GM18508 (cell line): ENCODE data around the gene FRG2B.
"Not testable (repeated sequence)": the region's sequence is repeated elsewhere in the genome, so short reads cannot be mapped to it uniquely, and the experiment has no call there.

Experiments
- ATAC-seq: cut with Tn5 transposase; IDR thresholded peaks from one replicate; pipeline ENCODE4 v1.9.1; 2021; ENCODE audit warnings: moderate number of reproducible peaks; ENCODE audit not compliant: insufficient read depth, unreplicated experiment

FRG2B gene

GRCh38 chr10:133626695-133627094, at the start of gene FRG2B:
Gene FRG2B, minus strand, starts transcription at chr10:133626795. Its CDS starts 53 bp downstream, at chr10:133626742.
- not testable (repeated sequence) for ATAC-seq

GRCh38 chr10:133667446-133667845, 40.9 kb upstream of the FRG2B start:
- ATAC-seq: not testable (repeated sequence)

- not testable (repeated sequence) for ATAC-seq
Measured at GRCh38 chr10:133663544-133664160, 37.1 kb upstream of the FRG2B start.

DNA sequence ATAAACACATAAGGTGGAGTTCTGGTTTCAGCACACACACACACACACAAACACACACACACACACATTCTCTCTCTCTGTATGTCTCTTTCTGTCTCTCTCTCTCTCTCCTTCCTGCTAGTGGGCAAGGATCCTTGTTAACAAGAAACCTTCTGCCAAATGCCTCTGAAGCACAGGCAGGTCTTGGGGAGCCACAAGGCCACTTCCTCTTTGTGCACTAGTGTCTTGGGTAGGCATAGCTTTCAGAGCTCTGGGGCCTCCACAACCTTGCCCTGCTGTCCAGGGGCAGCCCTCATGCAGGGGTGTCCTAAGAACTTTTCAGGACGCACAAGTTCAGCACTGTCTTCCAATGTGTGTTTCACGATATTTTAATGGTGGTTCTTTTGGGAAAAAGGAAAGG, 34.5 kb upstream of the FRG2B start:
- ATAC-seq: not testable (repeated sequence)

- not testable (repeated sequence) for ATAC-seq
Measured at GRCh38 chr10:133660516-133660915, 33.9 kb upstream of the FRG2B start.

DNA sequence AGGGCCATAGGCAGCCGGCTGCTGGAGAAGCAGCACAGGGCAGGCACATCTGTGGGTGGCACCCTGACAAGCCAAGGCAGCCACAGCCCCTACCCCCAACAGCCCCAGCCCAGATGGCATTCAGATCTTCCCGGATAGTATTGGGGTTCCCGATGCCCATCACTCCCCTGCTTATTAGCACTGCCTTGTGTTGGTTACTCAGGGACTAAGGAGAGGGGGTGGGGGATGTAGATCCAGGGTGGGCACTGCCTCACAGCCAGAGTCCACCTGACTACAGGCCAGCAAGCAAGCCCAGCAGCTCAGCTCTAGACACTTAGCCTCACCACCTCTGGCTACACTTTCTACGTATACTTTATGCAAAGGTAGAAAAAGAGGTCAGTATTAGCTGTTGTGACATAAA, 30.7 kb upstream of the FRG2B start:
- not testable (repeated sequence) for ATAC-seq

GRCh38 chr10:133648872-133649455, 22.4 kb upstream of the FRG2B start:
- not testable (repeated sequence) for ATAC-seq

DNA sequence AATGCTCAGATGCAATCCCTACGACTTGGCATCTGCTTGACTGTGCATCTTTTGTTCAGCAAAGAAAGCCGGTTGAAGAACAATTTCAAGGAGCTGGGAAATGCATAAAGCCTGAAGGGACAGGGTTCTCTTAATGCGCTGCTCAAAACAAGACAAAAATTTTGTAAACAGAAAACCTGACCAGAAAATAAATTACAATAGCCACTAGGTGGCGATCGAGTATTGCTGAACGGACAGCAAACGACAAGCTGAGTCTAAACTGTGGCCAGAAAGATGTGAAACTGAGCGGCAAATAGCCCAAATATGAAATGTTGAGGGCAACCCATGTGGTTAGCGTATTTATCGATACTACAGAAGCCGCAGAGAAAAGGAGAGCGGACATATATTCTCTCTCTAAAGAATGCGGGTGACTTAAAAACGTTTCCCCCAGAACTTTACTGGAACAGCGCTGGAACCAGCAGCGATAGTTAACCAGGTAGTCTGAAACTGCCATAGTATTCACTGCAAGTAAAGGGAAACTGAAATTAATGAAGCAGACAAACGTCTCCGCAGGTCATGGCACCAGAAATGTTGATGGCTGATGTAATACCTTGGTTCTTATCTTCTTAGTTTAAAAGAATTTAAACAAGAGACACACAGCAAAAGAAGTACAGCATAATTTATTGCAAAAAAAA, 20.6 kb upstream of the FRG2B start:
- ATAC-seq: not testable (repeated sequence)

DNA sequence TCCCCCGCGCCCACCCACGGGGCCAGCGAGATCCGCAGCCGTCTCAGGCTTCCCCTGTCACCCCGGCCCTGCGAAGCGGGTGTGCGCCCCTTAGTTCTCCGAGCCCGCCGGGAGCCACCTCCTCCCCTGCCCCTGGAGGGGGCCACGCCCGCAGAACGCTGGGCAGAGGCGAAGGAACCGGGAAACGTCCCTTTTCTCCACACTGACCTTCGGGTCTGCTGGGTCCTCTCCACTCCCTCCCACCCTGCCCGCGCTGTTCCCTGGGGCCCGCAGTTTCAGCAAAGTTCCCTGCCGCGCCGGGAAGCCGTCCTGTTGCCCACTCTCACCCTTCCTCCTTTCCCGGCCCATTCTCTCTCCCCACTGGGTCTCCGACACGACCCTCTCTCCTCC, 11.2 kb upstream of the FRG2B start:
- ATAC-seq: not testable (repeated sequence)

DNA sequence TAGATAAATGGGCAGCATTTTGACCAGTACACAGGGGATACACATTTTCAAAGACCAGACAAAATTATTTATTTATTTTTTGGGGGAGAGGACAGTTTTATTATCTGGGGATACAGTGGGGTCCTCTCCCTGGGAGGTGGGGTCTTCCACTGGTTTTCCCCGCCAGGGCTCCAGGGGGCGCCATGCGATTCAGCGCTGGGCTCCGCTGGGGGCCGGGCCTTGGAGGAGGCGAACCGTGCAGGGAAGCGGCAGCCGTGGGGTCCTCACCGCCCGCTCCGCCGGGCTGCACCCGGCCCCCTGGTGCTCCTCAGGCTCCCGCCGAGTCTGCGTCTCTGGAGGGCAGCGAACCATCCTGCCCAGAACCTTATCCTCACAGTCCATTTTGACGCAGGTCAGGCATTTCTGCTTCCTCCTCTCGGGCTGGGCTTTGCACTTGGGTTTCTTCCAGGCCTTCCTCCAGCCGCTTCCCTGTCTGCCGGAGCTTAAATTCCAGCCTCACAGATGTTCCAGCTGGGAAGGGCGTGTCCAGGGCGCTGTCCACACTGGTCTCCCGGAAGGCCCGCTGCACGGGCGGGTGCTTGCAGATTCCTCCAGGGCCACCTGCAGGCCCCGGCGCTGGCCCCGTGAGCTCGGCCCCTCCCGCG, 10.7 kb upstream of the FRG2B start:
- not testable (repeated sequence) for ATAC-seq

GRCh38 chr10:133630723-133631249, 4.2 kb upstream of the FRG2B start:
- not testable (repeated sequence) for ATAC-seq

- not testable (repeated sequence) for ATAC-seq
Measured at GRCh38 chr10:133622544-133622943, 4.1 kb downstream of the FRG2B start.

DNA sequence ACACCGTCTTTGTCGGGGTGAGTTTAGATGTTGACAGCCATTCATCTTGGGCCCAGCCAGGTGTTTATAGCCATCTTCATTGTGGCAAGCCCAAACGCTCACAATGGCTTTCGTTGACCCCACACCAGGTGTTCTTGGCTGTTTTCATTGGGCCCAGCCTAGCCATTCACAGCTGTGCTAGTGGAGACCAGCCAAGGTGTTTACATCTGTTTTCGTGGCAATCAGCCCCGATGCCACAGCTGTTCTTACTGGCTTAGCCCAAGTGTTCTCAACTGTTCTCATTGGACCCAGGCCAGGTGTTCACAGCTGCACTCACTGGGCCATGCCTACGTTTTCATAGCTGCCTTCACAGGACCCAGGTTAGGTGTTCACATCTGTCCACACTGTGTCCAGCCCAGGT, 7.7 kb downstream of the FRG2B start:
- no peak for ATAC-seq

GRCh38 chr10:133617196-133617595, 9.4 kb downstream of the FRG2B start:
- no peak for ATAC-seq

GRCh38 chr10:133616371-133617130, 10.0 kb downstream of the FRG2B start:
- ATAC-seq: no peak

DNA sequence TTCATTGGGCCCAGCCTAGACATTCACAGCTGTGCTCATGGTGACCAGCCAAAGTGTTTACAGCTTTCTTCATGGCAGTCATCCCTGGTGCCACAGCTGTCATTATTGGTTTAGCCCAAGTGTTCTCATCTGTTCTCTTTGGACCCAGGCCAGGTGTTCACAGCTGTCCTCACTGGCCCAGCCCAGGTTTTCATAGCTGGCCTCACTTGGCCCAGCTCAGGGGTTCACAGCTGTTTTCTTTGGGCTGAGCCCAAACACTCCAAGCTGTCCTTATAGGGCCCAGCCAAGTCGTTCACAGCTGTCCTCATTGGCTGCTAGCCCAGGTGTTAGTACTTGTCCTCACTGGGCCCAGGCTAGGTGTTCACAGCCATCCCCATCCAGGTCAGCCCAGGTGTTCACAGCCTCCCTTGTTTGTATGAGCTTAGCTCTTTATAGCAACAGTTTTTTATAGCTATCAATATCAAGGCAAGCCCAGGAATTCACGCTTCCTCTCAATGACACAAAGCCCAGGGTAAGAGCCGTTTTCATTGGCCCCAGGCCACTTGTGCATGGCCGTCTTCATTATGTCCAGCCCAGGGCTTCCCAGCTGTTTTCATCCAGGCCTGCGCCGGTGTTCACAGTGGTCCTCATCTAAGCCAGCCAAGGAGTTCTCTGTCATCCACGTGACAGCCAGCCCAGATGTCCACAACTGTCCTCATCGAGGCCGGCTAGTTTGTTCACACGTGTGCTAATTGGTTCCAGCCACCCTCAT, 11.6 kb downstream of the FRG2B start:
- ATAC-seq: no peak

- ATAC-seq: no peak
Measured at GRCh38 chr10:133613699-133614098, 12.9 kb downstream of the FRG2B start.

DNA sequence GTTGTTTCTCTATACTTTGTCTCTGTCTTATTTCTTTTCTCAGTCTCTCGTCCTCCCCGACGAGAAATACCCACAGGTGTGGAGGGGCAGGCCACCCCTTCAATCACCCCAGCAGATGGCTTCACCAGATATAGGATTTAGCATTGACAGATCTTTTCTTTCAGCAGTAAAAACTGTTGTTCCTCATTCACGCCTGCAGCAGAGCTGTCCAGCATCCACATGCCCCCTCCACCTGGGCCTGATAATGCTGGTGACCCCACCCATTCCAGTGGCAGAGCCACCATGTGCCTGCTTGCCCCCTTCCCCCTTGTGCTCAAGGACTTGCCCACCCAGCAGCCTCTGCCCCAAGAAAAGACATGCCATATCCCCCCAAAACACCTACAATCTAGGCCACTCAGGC, 15.5 kb downstream of the FRG2B start:
- ATAC-seq: no peak

GRCh38 chr10:133608855-133609254, 17.7 kb downstream of the FRG2B start:
- no peak for ATAC-seq
